HG03064 (cell line): ENCODE data around the gene ARMH3.
A peak's percentile ranks its signal among the peaks of the same experiment; 100 is the strongest.

Experiments
- ATAC-seq: cut with Tn5 transposase; IDR thresholded peaks from one replicate; pipeline ENCODE4 v1.9.1; 2021; ENCODE audit warnings: low read depth; ENCODE audit not compliant: unreplicated experiment

The ARMH3 gene

GRCh38 chr10:101838416-101838970, 217.5 kb downstream of the ARMH3 start:
- no peak for ATAC-seq

DNA sequence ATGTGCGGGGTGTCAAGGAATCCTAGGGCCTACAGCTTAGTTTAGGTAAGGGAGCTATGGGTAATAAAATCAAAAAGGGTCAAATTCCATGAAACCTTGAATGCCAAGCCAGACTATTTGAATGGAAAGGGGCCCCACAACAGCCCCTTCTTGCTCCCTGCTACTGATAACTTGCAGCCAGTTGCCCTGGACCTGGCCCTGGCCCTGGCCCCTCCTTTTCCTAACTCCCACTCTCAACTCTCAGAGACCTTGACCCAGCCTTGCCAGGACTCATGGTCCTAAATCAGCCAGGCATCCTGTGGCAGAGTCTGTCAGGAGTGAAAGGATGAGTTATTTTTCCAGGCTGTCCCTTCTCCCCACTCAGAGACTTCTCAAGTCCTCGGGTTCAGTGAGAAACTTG, 218.2 kb downstream of the ARMH3 start:
- ATAC-seq = no peak

- no peak for ATAC-seq
Observed at GRCh38 chr10:101835362-101835761, 220.6 kb downstream of the ARMH3 start.

- no peak for ATAC-seq
Observed at GRCh38 chr10:101834341-101834740, 221.6 kb downstream of the ARMH3 start.

DNA sequence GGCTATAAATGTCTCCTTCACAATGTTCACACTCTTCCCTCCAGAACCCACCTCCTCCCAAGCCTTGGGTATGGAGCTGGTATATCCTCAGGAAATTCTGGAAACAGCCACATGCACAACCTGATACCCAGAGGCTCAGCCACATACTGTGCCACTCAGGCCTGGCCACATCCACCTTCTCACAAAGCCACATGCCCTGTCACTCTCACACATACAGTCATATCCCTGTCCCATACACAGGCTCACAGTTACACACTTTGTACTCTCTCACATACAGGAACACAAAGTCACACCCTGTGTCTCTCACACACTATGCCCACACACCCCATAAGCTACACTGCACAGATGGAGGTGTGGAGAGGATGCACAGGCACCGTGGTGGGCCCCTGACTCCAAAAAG, 222.5 kb downstream of the ARMH3 start:
- ATAC-seq = no peak

- no peak for ATAC-seq
Observed at GRCh38 chr10:101832325-101832771, 223.6 kb downstream of the ARMH3 start.

DNA sequence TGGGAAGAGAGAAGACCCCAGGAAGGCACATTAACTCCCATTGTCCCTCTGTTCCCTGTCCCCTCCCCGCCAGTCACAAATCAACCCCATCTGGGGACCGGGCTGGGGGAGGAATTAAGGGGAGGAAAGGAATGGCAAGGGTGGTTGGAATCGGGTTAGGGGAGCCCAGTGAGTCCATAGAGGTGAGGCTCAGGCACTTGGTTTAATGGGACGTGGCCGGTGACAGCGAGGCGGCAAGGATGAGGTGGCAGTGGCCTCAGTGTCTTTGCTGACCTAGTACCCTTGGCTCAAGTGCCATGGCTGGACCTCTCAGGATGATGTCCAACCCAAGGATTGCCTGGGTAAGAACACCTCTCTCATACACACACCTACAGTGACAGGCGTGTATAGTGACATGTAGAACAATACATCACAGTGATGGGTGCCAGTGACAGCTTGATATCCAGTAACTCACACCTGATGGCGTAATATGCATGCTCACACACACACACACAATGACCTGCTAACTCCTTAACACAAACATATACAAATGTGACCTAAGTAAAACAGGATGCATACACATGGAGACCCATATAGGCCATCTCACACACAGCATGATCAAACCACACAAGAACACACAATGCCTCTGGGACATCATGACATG, 224.7 kb downstream of the ARMH3 start:
- ATAC-seq = no peak

DNA sequence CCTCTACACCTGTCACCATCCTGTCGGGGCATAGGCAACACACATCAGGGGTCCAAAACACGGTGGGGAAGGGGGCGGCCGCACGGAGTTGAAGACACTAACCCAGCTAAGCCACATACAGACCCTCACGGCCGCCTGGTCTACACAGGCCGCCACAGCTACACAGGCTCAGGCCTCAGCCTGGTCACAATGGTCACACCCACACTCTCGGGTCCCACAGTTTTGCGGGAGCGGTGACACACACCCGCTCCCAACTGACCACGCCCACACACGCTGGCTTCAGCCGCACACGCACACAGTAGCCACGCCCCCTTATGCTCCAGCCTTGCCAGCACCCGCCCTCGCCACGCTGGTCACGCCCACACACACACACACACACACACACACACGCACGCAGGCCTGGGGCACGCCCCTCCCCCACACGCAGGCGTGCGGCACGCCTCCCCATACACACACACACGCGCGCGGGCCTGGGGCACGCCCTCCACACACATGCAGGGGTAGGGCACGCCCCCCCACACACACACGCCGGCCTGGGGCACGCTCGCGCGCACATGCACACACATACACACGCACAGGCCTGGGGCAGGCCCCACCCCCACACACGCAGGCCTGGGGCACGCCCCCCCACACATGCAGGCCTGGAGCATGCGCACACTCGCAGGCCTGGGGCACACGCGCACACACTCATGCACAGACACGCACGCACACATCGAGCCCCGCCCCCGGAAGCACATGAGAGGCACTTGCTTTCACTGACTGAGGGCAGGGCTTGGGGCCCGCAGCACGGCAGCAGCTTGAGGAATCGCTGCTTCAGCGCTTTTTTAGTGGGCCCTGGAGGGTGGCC, 225.4 kb downstream of the ARMH3 start:
- ATAC-seq = peak; percentile 55

DNA sequence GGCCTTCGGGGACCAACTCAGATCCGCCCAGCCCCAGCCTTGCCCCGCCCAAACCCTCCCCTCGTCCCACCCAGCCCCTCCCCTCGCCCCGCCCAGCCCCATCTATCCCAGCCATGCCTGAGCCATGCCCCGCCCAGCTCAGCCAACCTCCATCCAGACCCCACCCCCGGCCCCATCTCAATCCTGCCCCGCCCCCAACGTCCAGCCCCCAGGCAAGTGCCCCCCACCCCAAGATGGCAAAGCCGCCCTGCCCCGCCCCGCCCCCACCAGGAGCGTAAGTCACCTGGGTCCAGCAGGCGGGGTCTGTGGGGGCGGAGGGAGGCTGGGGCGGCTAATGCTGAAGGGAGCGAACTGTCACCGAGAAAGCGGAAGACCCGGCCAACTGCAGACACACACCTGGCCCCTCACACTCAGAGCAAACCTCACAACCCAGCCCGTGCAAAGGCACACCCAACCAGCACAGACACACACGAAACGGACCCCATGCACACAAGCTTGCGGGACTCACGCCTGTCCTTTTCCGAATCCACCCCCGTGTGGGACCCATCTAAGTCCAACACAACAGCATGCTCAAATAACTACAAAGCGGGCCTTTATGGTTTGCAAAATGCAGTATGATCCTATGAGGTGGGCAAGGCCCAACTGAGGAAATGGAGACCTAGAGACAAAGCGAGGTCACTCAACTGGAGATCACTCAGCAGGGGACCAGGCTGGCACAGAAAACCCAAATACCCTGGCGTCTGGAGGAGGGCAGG, 226.2 kb downstream of the ARMH3 start:
- peak; percentile 6 for ATAC-seq

GRCh38 chr10:101828766-101829551, 227.0 kb downstream of the ARMH3 start:
- ATAC-seq = no peak

DNA sequence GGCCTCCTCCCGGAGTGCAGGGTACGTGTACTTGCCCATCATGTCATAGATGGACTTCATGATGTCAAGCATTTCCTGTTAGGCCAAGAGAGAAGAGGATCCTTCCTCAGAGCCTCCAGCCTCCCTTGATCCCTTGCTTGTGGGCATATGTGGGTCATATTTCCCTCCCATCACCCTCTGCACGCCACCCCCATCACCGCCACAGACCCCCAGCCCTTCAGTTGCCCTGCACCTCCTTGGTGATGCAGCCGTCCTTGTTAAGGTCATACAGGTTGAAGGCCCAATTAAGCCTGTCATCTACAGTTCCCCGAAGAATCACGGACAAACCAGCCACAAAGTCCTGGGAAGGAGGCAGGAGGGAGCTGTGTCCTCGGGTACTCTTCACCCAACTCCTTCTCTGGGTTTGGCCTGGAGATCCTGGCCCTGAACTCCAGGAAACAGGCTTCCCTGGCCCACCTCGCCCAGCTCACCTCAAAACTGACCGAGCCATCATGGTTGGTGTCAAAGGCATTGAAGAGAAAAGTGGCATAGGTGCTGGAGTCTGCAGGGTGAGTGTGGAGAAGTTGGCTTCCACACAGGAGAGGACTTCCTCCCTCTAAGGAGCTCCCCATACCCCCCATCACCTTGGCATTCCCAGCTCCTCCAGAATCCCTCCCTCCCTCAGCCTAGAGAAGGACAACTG, 227.9 kb downstream of the ARMH3 start:
- ATAC-seq = no peak

DNA sequence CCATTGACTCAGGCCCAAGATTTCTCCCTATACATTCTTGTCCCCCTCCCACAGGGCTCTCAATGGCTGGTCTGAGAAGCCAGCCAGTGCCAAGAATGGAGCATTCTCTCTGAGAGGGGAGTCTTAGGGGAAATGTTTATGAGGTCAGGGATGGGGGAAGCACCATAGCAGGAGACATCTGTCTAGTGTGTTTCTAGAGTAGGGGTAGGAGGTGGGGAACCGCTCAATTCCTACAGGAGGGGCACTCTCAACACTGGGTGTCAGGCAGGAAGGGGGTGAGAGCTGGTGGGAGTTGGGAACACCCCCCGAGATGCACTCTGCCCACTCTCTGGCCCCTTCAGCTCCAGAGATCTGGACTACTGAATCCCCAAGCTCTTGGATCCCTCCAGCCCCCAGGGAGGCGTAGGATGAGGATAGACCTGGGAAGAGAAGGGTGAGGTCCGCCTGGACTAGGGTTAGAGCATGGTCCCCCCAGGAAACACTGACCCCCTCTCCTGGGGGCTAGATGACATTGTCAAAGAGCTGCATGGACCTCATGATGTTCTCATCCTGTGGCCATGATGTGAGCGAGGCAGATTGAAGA, 229.0 kb downstream of the ARMH3 start:
- no peak for ATAC-seq

DNA sequence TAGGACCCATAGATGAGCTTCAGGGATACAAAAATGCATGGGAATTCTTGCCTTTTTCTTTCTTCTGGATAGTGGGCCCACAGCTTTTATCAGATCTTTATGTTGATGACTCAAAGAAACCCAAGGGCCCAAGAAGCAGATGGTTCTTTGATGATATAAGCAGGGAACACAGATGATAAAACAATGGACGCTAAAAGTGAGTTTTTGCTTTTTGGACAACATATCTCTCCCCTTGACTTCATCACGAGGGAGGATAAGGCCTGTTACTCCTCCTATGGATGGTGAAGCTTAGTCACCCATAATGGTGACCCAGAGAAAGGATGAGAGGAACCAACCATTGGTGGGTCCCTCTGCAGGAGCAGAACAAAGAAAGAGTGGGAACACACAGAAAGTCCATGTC, 231.2 kb downstream of the ARMH3 start:
- no peak for ATAC-seq

DNA sequence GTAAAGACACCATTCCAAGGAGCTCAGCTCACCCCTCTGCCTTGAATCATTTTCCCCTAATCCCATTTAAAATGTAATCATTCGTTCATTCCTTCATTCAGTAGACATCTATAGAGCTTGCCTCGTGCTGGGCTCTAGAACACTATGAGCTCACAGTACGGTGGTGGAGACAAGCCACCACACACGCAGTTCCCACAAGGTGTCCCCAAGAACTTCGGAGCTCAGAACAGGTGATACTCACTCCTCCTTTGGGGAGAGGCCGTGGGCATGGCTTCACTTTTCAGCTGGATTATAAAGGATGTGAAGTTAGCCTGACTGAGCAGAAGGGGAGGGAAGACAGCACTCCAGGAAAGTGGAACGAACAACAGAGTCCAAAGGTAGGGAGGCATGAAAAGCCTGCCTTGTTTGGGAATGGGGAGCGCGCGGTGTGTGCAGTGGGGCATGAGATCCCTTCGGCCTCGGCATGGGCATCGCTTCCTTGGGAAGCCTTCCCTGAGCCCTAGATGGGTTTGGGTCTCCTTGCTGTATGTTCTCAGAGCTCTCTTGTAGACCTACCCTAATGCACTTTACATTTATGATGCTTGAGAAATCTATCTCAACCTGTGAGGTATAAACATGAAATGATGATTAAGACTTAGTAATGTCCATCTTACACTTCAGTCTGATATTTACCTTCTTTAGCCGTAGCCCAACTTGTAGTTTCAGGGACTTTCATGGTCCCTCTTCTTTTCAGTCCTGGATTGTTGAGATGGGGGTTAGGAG, 236.9 kb downstream of the ARMH3 start:
- ATAC-seq = peak; percentile 17

- ATAC-seq = peak; percentile 86
Observed at GRCh38 chr10:101818119-101818871, 237.7 kb downstream of the ARMH3 start, which contains the start of gene OGA. TSS of gene OGA (minus strand) at chr10:101818444. CDS start at chr10:101818022, 422 bp downstream.

DNA sequence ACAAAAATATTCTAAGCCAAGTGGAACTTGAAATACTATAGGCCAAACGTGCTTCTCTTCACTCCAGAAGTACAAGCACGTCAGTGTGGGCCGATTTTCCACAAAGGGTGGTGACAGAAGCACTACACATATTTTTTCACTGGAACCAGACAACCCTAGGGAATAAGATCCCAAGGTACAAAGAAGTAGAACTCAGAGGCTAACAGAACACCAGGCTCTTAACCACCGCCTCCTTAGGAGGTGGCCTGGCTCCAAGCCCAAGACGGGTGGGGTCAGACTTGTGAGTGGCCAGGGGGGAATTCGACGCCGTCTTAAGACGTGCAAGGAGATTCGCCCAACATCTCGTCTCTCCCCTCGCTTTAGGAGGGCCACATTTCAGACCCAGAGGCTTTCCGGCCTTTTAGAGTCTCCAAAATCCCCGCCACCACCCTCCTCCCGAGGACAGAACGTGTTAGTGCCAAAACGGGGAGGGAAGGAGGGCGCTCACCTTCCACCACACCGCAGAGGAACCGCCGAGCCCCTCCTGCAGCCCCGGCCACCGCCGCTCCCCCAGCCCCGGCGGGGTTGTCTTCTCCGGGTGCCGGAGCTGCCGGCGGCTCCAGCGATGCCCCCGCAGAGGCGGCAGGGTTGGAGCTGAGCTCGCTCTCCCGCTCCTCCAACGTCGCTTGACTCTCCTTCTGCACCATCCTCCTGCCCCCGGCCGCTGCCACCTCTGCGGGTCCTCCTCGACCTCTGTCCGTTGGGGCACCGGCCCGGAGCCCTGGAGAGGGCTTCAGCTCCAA, 238.4 kb downstream of the ARMH3 start:
- no peak for ATAC-seq

DNA sequence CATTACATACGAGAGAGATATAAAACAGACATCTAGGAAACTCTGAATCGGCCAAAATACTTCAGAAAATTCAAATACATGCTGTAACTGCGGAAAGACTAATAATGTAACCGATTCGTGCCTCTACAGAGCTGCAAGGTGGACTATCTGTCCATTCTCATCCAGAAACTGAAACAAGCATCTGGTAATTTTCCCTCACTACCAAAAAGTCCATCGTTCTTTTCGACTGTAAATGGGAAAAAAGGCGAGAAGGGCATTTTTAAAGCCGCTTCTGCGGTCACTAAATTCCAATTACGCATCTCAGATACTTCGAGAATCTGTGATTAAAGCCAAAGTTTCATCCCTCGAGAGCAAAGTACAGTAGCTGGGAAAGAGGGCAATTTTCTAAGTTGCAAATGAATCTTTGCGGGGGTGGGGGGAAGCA, 239.0 kb downstream of the ARMH3 start:
- no peak for ATAC-seq
